ENCODE results near the gene NPM1. TPM values are rescaled to one million over a fixed set of nuclear protein-coding genes. Genes with fewer than 3 reads are reported as not detected.

Gene NPM1
- total and polyA plus RNA-seq, 2 of the 13 experiments (the other 11 are each of a cell fraction or from before 2014, with no cell fraction given), result 2,047 to 3,353 TPM

DNA sequence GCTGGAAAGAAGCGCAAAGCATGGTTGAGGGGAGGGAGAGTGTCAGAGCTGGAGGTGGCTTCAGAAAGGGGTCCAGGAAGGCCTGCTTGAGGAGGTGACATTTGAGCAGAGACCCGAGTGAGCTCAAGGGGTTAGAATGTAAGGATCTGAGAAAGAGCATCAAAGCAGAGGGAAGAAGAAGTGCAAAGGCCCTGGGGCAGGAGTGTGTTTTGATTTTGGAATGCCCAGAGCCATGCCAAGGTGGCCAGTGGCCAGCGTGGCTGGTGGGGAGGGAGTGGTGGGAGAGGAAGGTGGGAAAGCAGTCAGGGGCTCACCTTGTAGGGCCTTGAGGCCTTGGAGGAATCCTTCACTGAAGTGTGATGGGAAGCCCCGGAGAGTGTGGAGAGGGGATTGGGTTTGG, 47.2 kb downstream of the NPM1 start:
- no peak overlapping the region for H3K27ac ChIP-seq (ENCODE audit: extremely low read length, insufficient read depth, low read length)
- FAIRE-seq, result no peak
- no peaks in the 10 kb centered on the region for H3K79me2 ChIP-seq (ENCODE audit: insufficient read depth, low read length)
- no peaks in the 10 kb centered on the region for H4K20me1 ChIP-seq (ENCODE audit: insufficient read depth, low read length)
- H3K27me3 ChIP-seq (ENCODE audit: control insufficient read depth in 1 of 2, insufficient read depth in 2 of 2, low read length in 2 of 2), result no peaks in the 10 kb centered on the region
- no peak overlapping the region for H3K9ac ChIP-seq (ENCODE audit: insufficient read depth, low read depth, low read length)
- no TSS peak for BruUV-seq (replicated peaks)
- no peaks in the 10 kb centered on the region for H3K36me3 ChIP-seq (replicated peaks in 1 of 2; ENCODE audit: control insufficient read depth in 1 of 2, insufficient read depth in 2 of 2, low read length in 2 of 2)
- no peak for TF ChIP-seq ZNF251 (CRISPR knock-in tag; IDR thresholded peaks at IDR 0.05)
- in situ Hi-C loops (cut with HindIII; ENCODE audit: extremely low pct_ligation_motif_present, low pct_unique_long_range_greater_than_20kb) (no loop called here), intact Hi-C loops (cut with micrococcal nuclease; ENCODE audit: unreplicated experiment) (no loop called here)
- no peak overlapping the region for H3K4me2 ChIP-seq (ENCODE audit: low read depth, low read length)
- ChIA-PET CTCF (ENCODE audit: low intra/inter-chr PET ratio, low total read pairs) (no interaction called here), POLR2A (no interaction called here)
- no peak overlapping the region for H2AFZ ChIP-seq (ENCODE audit: low read length)
- H3K4me1 ChIP-seq (ENCODE audit: insufficient read depth, low read length), result peaks cover 27% of the 10 kb centered on the region
- WGBS (ENCODE audit: low lambda C conversion rate), result 22% methylated on average over 4 of the region's 4 CpGs
- no peaks in the 10 kb centered on the region for H3K9me3 ChIP-seq (ENCODE audit: low read length)
- H3K4me3 ChIP-seq (replicated peaks in 1 of 3; ENCODE audit: insufficient read depth in 1 of 3, low read depth in 2 of 3, low read length in 3 of 3), result no peak overlapping the region
- DNase-seq (ENCODE audit: low spot score), result no peak
- no peak for ATAC-seq

DNA sequence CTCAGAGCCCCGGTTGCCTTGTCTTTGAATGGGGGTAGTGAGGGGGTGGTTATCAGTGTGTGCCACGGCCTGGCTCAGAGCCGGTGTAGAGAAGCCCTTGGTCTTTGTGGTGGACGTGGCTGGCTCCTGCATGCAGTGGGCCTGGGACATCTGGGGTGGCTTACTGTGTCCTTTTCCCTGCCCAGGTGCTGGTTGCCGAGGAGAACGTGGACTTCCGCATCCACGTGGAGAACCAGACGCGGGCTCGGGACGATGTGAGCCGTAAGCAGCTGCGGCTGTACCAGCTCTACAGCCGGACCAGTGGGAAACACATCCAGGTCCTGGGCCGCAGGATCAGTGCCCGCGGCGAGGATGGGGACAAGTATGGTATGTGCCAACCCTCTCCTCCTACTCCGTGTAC, 48.3 kb downstream of the NPM1 start:
- Histone ChIP-seq H3K79me2 (ENCODE audit: insufficient read depth, low read length) (no peaks in the 10 kb centered on the region), H3K27me3 (ENCODE audit: control insufficient read depth in 1 of 2, insufficient read depth in 2 of 2, low read length in 2 of 2) (peaks cover 0 to 6% of the 10 kb centered on the region in 2 experiments; a peak in 1 of 5 replicates), H3K4me3 (replicated peaks in 1 of 3; ENCODE audit: insufficient read depth in 1 of 3, low read depth in 2 of 3, low read length in 3 of 3) (no peak overlapping the region), H3K27ac (ENCODE audit: extremely low read length, insufficient read depth, low read length) (no peak overlapping the region), H3K9me3 (ENCODE audit: low read length) (no peaks in the 10 kb centered on the region), H3K4me2 (ENCODE audit: low read depth, low read length) (no peak overlapping the region), H3K36me3 (replicated peaks in 1 of 2; ENCODE audit: control insufficient read depth in 1 of 2, insufficient read depth in 2 of 2, low read length in 2 of 2) (no peaks in the 10 kb centered on the region), H3K9ac (ENCODE audit: insufficient read depth, low read depth, low read length) (no peak overlapping the region), H3K4me1 (ENCODE audit: insufficient read depth, low read length) (peaks cover 27% of the 10 kb centered on the region), H4K20me1 (ENCODE audit: insufficient read depth, low read length) (no peaks in the 10 kb centered on the region), H2AFZ (ENCODE audit: low read length) (no peak overlapping the region)
- POLR2A ChIA-PET, result no interaction called here
- no peak for FAIRE-seq
- CTCF ChIA-PET (ENCODE audit: low intra/inter-chr PET ratio, low total read pairs), result no interaction called here
- BruUV-seq (replicated peaks), result no TSS peak
- no peak for DNase-seq (ENCODE audit: low spot score)
- no peak for ATAC-seq
- WGBS (ENCODE audit: low lambda C conversion rate), result 73% methylated on average over 16 of the region's 20 CpGs
- intact Hi-C loops (cut with micrococcal nuclease; ENCODE audit: unreplicated experiment) (no loop called here), in situ Hi-C loops (cut with HindIII; ENCODE audit: extremely low pct_ligation_motif_present, low pct_unique_long_range_greater_than_20kb) (no loop called here)
- TF ChIP-seq, protein P1, sequence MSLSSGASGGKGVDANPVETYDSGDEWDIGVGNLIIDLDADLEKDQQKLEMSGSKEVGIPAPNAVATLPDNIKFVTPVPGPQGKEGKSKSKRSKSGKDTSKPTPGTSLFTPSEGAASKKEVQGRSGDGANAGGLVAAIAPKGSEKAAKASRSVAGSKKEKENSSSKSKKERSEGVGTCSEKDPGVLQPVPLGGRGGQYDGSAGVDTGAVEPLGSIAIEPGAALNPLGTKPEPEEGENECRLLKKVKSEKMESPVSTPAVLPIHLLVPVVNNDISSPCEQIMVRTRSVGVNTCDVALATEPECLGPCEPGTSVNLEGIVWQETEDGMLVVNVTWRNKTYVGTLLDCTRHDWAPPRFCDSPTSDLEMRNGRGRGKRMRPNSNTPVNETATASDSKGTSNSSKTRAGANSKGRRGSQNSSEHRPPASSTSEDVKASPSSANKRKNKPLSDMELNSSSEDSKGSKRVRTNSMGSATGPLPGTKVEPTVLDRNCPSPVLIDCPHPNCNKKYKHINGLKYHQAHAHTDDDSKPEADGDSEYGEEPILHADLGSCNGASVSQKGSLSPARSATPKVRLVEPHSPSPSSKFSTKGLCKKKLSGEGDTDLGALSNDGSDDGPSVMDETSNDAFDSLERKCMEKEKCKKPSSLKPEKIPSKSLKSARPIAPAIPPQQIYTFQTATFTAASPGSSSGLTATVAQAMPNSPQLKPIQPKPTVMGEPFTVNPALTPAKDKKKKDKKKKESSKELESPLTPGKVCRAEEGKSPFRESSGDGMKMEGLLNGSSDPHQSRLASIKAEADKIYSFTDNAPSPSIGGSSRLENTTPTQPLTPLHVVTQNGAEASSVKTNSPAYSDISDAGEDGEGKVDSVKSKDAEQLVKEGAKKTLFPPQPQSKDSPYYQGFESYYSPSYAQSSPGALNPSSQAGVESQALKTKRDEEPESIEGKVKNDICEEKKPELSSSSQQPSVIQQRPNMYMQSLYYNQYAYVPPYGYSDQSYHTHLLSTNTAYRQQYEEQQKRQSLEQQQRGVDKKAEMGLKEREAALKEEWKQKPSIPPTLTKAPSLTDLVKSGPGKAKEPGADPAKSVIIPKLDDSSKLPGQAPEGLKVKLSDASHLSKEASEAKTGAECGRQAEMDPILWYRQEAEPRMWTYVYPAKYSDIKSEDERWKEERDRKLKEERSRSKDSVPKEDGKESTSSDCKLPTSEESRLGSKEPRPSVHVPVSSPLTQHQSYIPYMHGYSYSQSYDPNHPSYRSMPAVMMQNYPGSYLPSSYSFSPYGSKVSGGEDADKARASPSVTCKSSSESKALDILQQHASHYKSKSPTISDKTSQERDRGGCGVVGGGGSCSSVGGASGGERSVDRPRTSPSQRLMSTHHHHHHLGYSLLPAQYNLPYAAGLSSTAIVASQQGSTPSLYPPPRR (CRISPR knock-in tag; IDR thresholded peaks at IDR 0.05; ENCODE audit: borderline replicate concordance), result no peak
- TF ChIP-seq, protein P2, sequence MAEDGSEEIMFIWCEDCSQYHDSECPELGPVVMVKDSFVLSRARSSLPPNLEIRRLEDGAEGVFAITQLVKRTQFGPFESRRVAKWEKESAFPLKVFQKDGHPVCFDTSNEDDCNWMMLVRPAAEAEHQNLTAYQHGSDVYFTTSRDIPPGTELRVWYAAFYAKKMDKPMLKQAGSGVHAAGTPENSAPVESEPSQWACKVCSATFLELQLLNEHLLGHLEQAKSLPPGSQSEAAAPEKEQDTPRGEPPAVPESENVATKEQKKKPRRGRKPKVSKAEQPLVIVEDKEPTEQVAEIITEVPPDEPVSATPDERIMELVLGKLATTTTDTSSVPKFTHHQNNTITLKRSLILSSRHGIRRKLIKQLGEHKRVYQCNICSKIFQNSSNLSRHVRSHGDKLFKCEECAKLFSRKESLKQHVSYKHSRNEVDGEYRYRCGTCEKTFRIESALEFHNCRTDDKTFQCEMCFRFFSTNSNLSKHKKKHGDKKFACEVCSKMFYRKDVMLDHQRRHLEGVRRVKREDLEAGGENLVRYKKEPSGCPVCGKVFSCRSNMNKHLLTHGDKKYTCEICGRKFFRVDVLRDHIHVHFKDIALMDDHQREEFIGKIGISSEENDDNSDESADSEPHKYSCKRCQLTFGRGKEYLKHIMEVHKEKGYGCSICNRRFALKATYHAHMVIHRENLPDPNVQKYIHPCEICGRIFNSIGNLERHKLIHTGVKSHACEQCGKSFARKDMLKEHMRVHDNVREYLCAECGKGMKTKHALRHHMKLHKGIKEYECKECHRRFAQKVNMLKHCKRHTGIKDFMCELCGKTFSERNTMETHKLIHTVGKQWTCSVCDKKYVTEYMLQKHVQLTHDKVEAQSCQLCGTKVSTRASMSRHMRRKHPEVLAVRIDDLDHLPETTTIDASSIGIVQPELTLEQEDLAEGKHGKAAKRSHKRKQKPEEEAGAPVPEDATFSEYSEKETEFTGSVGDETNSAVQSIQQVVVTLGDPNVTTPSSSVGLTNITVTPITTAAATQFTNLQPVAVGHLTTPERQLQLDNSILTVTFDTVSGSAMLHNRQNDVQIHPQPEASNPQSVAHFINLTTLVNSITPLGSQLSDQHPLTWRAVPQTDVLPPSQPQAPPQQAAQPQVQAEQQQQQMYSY (CRISPR knock-in tag; IDR thresholded peaks at IDR 0.05), result no peak
- no peak for TF ChIP-seq ZNF468 (CRISPR knock-in tag; IDR thresholded peaks at IDR 0.05)
- no peak for TF ChIP-seq HMGA1 (CRISPR knock-in tag; conservative IDR thresholded peaks at IDR 0.05)
- TF ChIP-seq ZNF280B (CRISPR knock-in tag; IDR thresholded peaks at IDR 0.05; ENCODE audit: borderline replicate concordance), result no peak

Data from HepG2 (cell line).